Thyroid gland (tissue), 4 donors: ENCODE results near the gene MSS51.

Experiments
- CTCF ChIP-seq, 6 experiments: fragments of 200-600 bp in 3 of 6; fragments of 450-650 bp in 3 of 6; sonication (generic) in 3 of 6; IDR thresholded peaks; one replicate each; pipeline ENCODE4 v1.5.1; 2016 to 2019; ENCODE audit warnings: antibody characterized with exemption in 6 of 6, mild to moderate bottlenecking in 2 of 6, inconsistent platforms in 1 of 6, moderate library complexity in 1 of 6
- POLR2A ChIP-seq, 2 donors: fragments of 450-650 bp; IDR thresholded peaks; one replicate each; pipeline ENCODE4 v1.6.1; 2017; ENCODE audit warnings: antibody characterized with exemption in 2 of 2, mild to moderate bottlenecking in 2 of 2, moderate library complexity in 1 of 2

- TF ChIP-seq CTCF (IDR thresholded peaks at IDR 0.05) (no peak), POLR2A (IDR thresholded peaks at IDR 0.05) (no peak)
Observed at GRCh38 chr10:73408978-73409521, 24.3 kb downstream of the MSS51 start.
